Measurements from ENCODE around the gene FAM24A. TPM values are rescaled to one million over a fixed set of nuclear protein-coding genes. Genes with fewer than 3 reads are reported as not detected.

The FAM24A gene
- total and polyA plus RNA-seq, 7 donors = not detected

- H3K36me3 ChIP-seq (ENCODE audit: insufficient read depth in 1 of 2, low read depth in 1 of 2) = peaks cover 0 to 22% of the 10 kb centered on the region in 2 donors
- intact Hi-C loops (cut with DNase I) = no loop called here
Measured at GRCh38 chr10:122930140-122930539, 19.7 kb downstream of the FAM24A start.

DNA sequence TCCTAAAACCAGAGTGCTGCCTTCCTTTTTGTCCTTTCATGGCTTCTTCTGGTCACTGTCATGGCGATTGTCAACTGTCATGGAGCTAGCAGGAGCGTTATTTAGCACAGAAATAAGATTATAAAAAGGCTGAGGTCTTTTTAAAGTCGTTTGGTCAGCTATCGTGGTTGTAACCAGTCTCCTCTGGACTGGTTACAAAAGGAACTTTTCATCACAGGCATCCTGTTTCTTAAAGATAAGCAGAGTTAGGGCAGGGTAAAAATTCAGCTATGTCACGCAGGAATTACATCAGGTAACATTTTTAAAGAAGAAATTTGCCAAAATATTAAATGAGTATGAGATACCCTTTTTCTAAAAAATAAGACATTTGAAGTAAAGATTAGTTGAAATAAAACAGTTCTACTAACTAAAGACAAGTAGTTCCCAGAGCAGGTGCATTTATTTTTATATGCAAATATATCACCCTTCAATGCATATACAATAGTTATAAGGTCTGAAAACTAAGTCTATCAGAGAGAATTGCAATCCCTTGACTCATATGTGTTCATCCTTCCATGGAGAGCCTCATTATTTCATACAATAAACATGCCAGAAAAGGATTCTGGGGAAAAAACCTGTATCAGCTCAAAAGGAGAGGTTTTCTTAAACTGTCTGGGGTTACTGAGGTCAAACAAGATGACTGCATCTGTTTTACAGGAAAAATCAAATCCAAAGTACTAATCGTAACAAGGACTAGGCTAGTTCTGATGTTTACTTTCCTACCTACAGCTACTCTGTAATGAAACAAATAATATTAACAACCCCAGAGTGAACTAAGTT, 20.9 kb downstream of the FAM24A start:
- H3K36me3 ChIP-seq (ENCODE audit: insufficient read depth in 1 of 2, low read depth in 1 of 2) = peaks cover 0 to 31% of the 10 kb centered on the region in 2 donors
- H3K4me1 ChIP-seq = no peaks in the 10 kb centered on the region
- H3K4me3 ChIP-seq = no peak overlapping the region
- DNase-seq = no peak
- intact Hi-C loops (cut with DNase I) = no loop called here
- no peak for ATAC-seq
- no peak for TF ChIP-seq CTCF (IDR thresholded peaks at IDR 0.05)
- 81 to 83% (median 81%) methylated on average over 6 of the region's 6 CpGs for whole genome bisulfite sequencing, 3 donors
- H3K27me3 ChIP-seq (ENCODE audit: insufficient read depth in 3 of 3, low read length in 2 of 3) = no peaks in the 10 kb centered on the region
- no peaks in the 10 kb centered on the region for H3K9me3 ChIP-seq
- H3K27ac ChIP-seq = no peak overlapping the region

More at GRCh38 chr10:122930140-122930539, 19.7 kb downstream of the FAM24A start:
- TF ChIP-seq CTCF (IDR thresholded peaks at IDR 0.05) = no peak
- Histone ChIP-seq H3K4me1 (no peaks in the 10 kb centered on the region), H3K4me3 (no peak overlapping the region), H3K9me3 (no peaks in the 10 kb centered on the region), H3K27ac (no peak overlapping the region), H3K27me3 (ENCODE audit: insufficient read depth in 3 of 3, low read length in 2 of 3) (no peaks in the 10 kb centered on the region)
- ATAC-seq = no peak
- no peak for DNase-seq
- 96 to 100% (median 100%) methylated on average over 1 of the region's 1 CpG for WGBS, 3 donors

GRCh38 chr10:122939133-122939855, 28.9 kb downstream of the FAM24A start:
- 98 to 100% (median 98%) methylated on average over 1 of the region's 1 CpG for WGBS, 3 donors
- Histone ChIP-seq H3K27ac (no peak overlapping the region), H3K36me3 (ENCODE audit: insufficient read depth in 1 of 2, low read depth in 1 of 2) (peaks cover 0 to 52% of the 10 kb centered on the region in 2 donors)

DNA sequence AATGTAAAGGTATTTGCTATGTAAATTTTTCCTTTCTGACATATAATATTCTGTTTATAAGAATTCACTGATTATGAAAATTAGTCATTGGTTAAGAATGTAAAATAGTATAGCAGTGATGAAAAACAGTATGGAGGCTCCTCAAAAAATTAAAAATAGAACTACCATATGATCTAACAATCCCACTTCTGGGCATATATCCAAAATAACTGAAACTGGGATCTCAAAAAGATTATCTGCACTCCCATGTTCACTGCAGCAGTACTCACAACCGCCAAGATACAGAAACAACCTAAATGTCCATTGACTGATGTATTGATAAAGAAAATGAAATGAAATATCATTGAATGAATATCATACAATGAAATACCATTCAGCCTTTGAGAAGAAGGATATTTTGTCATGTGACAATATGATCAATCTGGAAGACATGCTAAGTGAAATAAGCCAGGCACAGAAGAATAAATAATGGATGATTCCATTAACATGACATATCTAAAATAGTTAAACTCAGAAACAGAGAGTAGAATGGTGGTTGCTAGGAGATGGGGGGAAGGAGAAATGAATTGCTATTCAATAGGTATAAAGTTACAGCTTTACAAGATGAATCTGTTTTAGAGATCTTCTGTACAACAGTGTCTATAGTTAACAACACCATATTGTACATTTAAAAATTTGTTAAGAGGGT, 29.6 kb downstream of the FAM24A start:
- DNase-seq (no peak), ATAC-seq (no peak)
- no peak overlapping the region for H3K27ac ChIP-seq
- H3K27me3 ChIP-seq (ENCODE audit: insufficient read depth in 3 of 3, low read length in 2 of 3) = no peaks in the 10 kb centered on the region
- no peaks in the 10 kb centered on the region for H3K9me3 ChIP-seq
- peaks cover 0 to 47% of the 10 kb centered on the region in 2 donors for H3K36me3 ChIP-seq (ENCODE audit: insufficient read depth in 1 of 2, low read depth in 1 of 2)
- intact Hi-C loops (cut with DNase I) = no loop called here
- WGBS, 3 donors = 69 to 82% (median 81%) methylated on average over 1 of the region's 1 CpG
- no peak overlapping the region for H3K4me3 ChIP-seq
- H3K4me1 ChIP-seq = no peaks in the 10 kb centered on the region
- TF ChIP-seq CTCF (IDR thresholded peaks at IDR 0.05) = no peak

More at GRCh38 chr10:122939133-122939855, 28.9 kb downstream of the FAM24A start:
- ATAC-seq = no peak
- no peak overlapping the region for H3K4me3 ChIP-seq
- intact Hi-C loops (cut with DNase I) = no loop called here
- DNase-seq = no peak
- TF ChIP-seq CTCF (IDR thresholded peaks at IDR 0.05) = no peak
- no peaks in the 10 kb centered on the region for H3K4me1 ChIP-seq
- H3K27me3 ChIP-seq (ENCODE audit: insufficient read depth in 3 of 3, low read length in 2 of 3) = no peaks in the 10 kb centered on the region
- no peaks in the 10 kb centered on the region for H3K9me3 ChIP-seq
